ENCODE data around the gene EIF4E3.
A peak's percentile ranks its signal among the peaks of the same experiment; 100 is the strongest.

The EIF4E3 gene

DNA sequence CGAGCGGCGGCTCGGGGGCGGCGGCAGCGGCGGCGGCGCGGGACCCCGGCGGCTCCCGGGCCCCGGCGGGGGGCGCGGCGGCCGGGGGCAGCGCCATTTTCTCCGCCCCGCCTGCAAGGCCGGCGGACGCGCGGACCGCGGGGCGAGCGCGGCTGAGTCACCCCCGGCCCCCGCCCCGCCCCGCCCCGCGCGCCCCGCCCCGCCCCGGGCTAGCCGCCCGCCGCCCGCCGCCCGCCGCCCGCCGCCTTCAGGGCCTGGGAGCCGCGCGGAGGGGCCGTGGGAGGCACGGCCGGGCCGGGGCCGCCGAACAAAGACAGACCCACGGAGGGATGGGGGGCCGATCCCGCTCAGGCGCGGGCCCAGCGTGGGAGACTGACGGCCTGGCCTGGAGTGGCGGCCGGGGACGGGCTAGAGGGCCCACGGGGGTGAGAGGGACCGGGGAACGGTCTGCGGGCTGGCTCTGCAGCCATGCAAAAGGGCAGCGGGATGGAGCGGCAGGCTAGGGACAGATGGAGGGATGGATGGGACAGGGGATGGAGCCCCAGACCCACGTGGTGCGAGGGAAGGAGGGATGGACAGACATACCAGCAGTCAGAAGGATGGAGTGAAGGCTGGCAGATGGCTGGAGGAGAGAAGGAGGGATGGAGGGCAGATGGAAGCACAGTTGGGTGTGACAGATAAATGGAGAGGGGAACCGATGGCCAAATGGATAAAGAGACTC is at the start of gene EIF4E3:
EIF4E3 (minus strand) TSS at position 132 of the 721 bp plus-strand sequence; CDS start at position 97, 35 bp downstream.
- Mint-ChIP-seq H3K27ac (no peak within 1 kb of the TSS), H3K4me3 (peak within 1 kb of the TSS; percentile 87), H3K27me3 (ENCODE audit: low read depth, poor library complexity) (peaks cover 56% of the 10 kb centered on the region), H3K4me1 (peaks cover 31% of the 10 kb centered on the region), H3K36me3 (ENCODE audit: low read depth) (peaks cover 4% of the 10 kb centered on the region), H3K9me3 (no peaks in the 10 kb centered on the region)
- TF ChIP-seq, protein P1, sequence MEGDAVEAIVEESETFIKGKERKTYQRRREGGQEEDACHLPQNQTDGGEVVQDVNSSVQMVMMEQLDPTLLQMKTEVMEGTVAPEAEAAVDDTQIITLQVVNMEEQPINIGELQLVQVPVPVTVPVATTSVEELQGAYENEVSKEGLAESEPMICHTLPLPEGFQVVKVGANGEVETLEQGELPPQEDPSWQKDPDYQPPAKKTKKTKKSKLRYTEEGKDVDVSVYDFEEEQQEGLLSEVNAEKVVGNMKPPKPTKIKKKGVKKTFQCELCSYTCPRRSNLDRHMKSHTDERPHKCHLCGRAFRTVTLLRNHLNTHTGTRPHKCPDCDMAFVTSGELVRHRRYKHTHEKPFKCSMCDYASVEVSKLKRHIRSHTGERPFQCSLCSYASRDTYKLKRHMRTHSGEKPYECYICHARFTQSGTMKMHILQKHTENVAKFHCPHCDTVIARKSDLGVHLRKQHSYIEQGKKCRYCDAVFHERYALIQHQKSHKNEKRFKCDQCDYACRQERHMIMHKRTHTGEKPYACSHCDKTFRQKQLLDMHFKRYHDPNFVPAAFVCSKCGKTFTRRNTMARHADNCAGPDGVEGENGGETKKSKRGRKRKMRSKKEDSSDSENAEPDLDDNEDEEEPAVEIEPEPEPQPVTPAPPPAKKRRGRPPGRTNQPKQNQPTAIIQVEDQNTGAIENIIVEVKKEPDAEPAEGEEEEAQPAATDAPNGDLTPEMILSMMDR (IDR thresholded peaks at IDR 0.05), result no peak
- no peak for DNase-seq

DNA sequence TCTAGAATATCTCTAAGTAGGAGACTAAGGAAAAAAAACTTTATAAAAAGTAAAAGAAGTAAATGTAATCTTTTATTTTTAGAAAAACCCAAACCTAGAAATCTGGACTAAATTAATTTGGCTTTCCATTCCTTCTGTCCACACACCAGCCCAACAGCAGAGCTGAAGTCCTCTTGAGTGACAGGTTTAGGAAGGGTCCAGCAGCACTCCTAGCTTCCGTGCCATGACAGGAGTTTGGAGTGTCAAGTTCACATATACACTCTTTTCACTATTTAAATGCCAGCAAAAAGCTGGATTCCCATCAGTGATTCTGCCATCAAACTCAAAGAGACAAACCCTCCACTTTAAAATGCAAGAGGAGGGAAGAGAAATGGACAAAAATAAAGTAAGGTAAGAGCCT is 46.7 kb upstream of the EIF4E3 start:
- Mint-ChIP-seq H3K27ac (no peak overlapping the region), H3K4me3 (no peak overlapping the region), H3K36me3 (ENCODE audit: low read depth) (no peaks in the 10 kb centered on the region)

DNA sequence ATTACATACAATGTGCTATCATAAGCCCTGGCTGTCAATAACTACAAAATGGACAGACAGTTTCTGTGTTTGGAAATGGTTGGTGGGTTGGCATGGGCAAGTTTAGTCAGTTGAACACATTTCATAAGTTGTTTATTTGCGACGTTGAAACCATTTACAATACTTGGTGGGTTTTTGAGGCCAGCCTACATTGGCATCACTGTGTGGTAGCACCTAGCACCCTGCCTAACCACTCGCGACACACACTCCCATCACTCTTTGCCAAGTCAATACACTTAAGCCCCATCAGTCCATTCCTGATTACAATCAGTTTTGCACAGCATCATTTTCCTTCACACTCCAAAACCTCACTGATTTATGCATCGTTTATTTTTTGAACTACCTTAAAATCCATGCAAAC is 45.9 kb upstream of the EIF4E3 start:
- Mint-ChIP-seq H3K9me3 (no peaks in the 10 kb centered on the region), H3K27me3 (ENCODE audit: low read depth, poor library complexity) (peaks cover 32% of the 10 kb centered on the region), H3K27ac (no peak overlapping the region), H3K4me3 (no peak overlapping the region), H3K4me1 (peaks cover 5% of the 10 kb centered on the region), H3K36me3 (ENCODE audit: low read depth) (no peaks in the 10 kb centered on the region)
- TF ChIP-seq, protein P1 (IDR thresholded peaks at IDR 0.05), result no peak
- no peak for DNase-seq

More for the DNA sequence above, 46.7 kb upstream of the EIF4E3 start:
- Mint-ChIP-seq H3K4me1 (peaks cover 5% of the 10 kb centered on the region), H3K27me3 (ENCODE audit: low read depth, poor library complexity) (peaks cover 32% of the 10 kb centered on the region), H3K9me3 (no peaks in the 10 kb centered on the region)
- no peak for DNase-seq
- TF ChIP-seq, protein P1 (IDR thresholded peaks at IDR 0.05), result no peak

DNA sequence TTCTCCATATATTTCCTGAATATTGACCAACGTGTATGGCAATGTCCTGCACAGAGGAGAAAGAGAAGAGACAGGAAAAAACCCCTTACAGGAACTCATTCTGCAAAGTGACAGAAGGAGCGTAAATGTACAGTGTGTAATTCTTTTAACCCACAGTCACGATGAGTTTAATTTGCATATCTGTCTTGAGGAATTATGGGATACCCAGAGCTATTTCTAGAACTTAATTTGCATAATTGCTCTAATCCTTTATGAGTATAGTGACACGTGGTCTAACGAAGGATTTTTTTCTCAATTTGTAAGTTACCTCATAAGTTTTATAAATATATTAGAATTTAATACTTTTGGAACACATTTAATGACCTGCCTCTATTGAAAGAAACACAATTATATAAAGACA is 38.2 kb upstream of the EIF4E3 start:
- no peak overlapping the region for H3K4me3 Mint-ChIP-seq
- no peak for DNase-seq
- H3K27me3 Mint-ChIP-seq (ENCODE audit: low read depth, poor library complexity), result peaks cover 35% of the 10 kb centered on the region
- H3K27ac Mint-ChIP-seq, result no peak overlapping the region
- TF ChIP-seq, protein P1 (IDR thresholded peaks at IDR 0.05), result no peak
- H3K4me1 Mint-ChIP-seq, result no peaks in the 10 kb centered on the region
- no peaks in the 10 kb centered on the region for H3K9me3 Mint-ChIP-seq
- no peaks in the 10 kb centered on the region for H3K36me3 Mint-ChIP-seq (ENCODE audit: low read depth)

DNA sequence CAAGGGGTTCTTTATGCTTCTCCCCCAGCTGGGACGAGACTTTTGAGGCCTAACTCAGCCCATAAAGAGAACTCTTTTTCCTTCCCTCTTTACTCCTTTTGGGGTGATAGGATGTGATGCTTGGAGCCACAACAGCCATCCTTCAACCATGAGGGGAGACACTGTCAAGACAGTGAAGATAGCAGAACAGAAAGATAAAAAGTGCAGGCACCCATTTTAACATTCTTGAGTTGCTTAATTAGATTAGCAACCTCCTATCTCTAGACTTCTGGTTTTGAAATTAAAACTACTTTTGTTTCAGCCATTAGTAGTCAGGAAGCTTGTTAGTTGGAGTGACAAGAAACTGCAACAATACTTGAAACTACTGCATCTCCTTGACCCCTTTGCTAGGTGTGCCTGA is 34.9 kb upstream of the EIF4E3 start:
- Mint-ChIP-seq H3K9me3 (peaks cover 3% of the 10 kb centered on the region), H3K36me3 (ENCODE audit: low read depth) (peaks cover 7% of the 10 kb centered on the region), H3K4me1 (peaks cover 7% of the 10 kb centered on the region), H3K4me3 (no peak overlapping the region), H3K27me3 (ENCODE audit: low read depth, poor library complexity) (peaks cover 64% of the 10 kb centered on the region), H3K27ac (no peak overlapping the region)
- DNase-seq, result no peak
- TF ChIP-seq, protein P1 (IDR thresholded peaks at IDR 0.05), result no peak

DNA sequence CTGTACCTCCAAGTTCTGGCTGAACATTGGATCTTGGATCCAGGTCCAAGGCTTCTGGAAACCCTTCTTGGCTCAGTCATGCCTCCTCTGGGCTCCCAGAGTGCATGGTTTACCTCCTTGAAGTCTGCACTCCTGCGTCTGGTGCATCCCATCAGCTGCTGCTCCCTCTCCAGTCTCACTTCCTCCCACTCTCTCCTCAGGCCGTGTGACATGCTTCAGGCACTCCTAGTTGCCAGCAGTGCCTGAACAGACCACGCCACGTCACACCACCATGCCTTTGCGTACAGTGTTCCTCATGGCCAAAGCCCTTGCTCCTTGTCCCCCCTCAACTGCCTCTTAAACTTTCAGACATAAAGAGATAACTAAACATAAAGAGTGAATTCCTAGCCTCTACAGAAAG is 34.2 kb upstream of the EIF4E3 start:
- H3K36me3 Mint-ChIP-seq (ENCODE audit: low read depth), result peaks cover 9% of the 10 kb centered on the region
- H3K4me3 Mint-ChIP-seq, result no peak overlapping the region
- peaks cover 4% of the 10 kb centered on the region for H3K9me3 Mint-ChIP-seq
- H3K27ac Mint-ChIP-seq, result peak overlapping the region; percentile 64
- peaks cover 10% of the 10 kb centered on the region for H3K4me1 Mint-ChIP-seq
- TF ChIP-seq, protein P1 (IDR thresholded peaks at IDR 0.05), result no peak
- DNase-seq, result no peak
- H3K27me3 Mint-ChIP-seq (ENCODE audit: low read depth, poor library complexity), result peaks cover 65% of the 10 kb centered on the region
